ENCODE results near the gene TAF9B.
"Not testable (repeated sequence)": the region's sequence is repeated elsewhere in the genome, so short reads cannot be mapped to it uniquely, and the experiment has no call there.

The TAF9B gene, protein sequence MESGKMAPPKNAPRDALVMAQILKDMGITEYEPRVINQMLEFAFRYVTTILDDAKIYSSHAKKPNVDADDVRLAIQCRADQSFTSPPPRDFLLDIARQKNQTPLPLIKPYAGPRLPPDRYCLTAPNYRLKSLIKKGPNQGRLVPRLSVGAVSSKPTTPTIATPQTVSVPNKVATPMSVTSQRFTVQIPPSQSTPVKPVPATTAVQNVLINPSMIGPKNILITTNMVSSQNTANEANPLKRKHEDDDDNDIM

DNA sequence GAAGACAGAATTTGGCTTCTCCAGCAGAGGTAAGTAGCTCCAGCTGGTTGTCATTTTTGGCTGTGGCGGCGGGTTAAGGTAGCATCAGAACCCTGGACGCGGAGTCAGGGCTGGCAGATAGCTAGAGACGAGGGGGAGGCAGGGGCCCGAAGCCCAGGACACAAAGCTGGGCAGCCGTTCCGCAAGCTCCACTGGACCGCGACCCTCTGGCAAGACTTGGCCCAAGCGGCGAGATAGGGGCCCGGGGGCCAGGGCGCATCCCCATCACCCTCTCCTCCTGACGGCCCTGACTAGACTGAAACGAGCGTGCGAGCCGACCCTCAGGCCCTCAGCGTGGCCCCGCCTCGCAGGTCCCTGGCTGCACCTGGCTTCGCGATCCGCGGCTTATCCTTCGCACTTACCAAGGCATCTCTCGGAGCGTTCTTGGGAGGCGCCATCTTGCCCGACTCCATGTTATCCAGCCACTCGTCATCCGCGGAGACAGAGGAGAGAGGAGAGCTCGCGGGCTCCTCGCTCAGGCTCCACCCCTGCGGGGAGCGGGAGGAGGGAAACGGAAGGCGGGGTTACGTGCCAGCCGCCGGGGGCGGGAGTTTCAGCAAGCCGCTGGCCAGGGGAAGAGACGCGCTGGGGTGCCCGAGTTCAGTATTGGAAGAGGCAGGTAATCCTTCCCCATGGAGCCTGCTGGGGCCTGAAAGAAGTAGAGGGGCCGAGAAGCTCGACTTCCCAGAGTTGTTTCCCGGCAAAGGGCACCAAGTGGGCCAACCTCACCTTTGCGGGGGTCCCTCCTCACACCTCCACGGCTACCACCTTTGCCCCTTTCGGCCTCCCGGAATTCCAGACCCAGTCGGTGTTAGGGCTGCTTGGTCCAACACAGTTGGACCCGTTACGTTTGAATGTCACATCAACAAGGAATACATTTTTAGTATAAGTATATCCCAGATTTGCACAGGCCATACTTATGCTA, at the start of gene TAF9B:
TSS of gene TAF9B (minus strand) at position 491 of the 964 bp plus-strand sequence. CDS start at position 452, 39 bp downstream.
- peak; percentile 99 for FAIRE-seq
- peak; percentile 58 for DNase-seq (ENCODE audit: extremely low spot score, insufficient read length, low read depth)

DNA sequence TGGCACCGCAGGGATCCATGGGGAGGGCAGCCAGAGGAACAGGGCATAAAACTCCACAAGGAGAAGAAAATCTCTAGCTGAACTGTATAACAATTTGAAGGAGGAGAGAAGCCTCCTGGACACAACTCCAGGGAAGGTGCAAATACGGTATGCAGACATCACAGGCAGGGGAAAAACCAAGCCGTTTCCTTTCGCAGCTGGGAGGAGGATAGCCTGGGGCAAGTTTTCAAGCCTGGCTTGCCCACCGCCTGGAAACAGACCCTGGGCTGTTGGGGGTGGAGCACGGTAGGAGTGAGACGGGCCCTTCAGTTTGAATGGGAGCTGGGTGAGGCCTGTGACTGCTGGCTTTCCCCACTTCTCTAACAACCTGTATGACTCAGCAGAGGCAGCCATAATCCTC, 43.4 kb upstream of the TAF9B start:
- no peak for DNase-seq (ENCODE audit: extremely low spot score, insufficient read length, low read depth)
- no peak for FAIRE-seq

DNA sequence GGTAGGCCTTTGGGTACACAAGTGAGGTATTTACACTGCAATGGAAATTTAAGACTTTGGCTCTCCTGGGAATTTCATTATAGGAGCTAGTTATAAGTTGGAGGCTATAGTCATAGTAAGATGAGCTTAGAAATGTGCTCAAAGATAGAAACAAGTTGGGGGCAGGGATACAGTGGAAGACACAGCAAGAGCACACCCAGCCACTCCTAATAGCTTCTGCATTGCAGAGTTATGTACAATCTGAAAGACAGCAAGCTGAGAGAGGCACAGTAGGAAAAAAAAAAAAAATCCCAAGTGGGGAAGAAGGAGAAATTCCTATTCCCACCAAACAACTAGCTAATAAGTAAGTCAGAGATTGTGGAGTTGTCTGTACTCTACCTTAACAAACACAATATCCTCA, 41.9 kb upstream of the TAF9B start:
- DNase-seq (ENCODE audit: extremely low spot score, insufficient read length, low read depth) (no peak), FAIRE-seq (no peak)

DNA sequence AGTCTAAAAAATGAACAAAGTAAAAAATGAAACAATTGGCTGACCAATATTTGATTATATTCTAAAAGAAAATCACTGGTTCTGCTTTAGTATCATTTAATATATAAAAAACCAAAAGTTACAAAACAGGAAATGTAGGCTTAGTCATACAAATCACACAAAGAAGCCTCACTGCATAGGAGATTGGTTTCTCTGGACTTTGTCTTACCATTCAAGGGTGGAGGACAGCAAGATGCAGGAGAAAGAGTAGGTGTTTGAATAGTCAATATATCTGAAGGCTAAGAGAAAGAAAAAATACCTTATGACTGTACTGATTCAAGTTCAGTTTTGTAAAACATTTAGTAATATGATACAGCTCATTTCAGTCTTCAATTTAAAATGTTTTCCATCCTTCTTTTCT, 28.6 kb upstream of the TAF9B start:
- FAIRE-seq (no peak), DNase-seq (ENCODE audit: extremely low spot score, insufficient read length, low read depth) (no peak)

DNA sequence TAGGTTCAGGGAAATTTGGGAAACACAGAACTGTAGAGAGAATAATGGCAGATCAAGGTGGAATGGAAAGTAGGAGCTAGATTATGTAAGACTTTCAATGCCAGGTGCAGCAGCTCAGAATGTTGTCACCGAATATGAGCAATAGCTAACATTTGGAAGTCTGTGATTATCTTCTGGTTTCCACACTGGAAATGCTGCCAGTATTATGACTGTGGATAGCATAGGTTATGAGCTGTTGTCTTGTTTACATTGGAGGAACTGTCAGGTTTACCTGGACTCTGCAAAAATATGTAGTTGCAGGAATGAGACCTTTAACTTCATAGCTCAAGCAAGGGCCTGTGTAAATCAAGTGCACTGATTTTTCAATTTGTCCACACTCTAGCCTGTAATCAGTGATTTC, 26.0 kb upstream of the TAF9B start:
- FAIRE-seq (no peak), DNase-seq (ENCODE audit: extremely low spot score, insufficient read length, low read depth) (no peak)

DNA sequence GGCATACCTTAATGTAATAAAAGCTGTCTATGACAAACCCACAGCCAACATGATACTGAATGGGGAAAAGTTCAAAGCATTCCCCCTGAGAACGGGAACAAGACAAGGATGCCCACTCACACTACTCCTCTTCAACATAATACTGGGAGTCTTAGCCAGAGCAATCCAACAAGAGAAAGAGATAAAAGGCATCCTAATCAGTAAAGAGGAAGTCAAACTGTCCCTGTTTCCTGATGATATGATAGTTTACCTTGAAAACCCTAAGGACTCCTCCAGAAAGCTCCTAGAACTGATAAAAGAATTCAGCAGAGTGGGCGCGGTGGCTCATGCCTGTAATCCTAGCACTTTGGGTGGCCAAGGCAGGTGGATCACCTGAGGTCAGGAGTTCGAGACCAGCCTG, 23.7 kb upstream of the TAF9B start:
- DNase-seq (ENCODE audit: extremely low spot score, insufficient read length, low read depth); FAIRE-seq: not testable (repeated sequence)

DNA sequence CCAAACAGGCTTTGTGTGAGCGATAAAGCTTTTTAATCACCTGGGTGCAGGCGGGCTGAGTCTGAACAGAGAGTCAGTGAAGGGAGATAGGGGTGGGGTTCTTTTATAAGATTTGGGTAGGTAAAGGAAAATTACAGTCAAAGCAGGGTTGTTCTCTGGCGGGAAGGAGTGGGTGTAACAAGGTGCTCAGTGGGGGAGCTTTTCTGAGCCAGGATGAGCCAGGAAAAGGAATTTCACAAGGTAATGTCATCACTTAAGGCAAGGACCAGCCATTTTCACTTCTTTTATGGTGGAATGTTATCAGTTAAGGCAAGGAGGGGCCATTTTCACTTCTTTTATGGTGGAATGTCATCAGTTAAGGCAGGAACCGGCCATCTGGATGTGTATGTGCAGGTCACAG, 21.3 kb upstream of the TAF9B start:
- FAIRE-seq; DNase-seq (ENCODE audit: extremely low spot score, insufficient read length, low read depth): not testable (repeated sequence)

DNA sequence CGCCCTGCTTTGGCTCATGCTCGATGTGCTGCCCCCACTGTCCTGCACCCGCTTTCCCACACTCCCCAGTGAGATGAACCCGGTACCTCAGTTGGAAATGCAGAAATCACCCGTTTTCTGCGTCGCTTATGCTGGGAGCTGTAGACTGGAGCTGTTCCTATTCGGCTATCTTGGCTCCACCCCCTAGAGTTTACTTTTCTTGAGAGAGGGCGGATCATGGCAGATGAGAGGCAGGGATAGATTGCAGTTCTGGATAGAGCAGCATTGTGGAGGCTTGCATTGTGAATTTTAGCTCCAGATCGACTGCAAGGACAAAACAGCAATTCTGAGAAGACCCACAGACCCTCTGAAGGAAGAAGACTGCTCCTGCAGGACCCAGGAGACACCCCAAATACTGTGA, 18.4 kb upstream of the TAF9B start:
- not testable (repeated sequence) for FAIRE-seq; DNase-seq (ENCODE audit: extremely low spot score, insufficient read length, low read depth)

DNA sequence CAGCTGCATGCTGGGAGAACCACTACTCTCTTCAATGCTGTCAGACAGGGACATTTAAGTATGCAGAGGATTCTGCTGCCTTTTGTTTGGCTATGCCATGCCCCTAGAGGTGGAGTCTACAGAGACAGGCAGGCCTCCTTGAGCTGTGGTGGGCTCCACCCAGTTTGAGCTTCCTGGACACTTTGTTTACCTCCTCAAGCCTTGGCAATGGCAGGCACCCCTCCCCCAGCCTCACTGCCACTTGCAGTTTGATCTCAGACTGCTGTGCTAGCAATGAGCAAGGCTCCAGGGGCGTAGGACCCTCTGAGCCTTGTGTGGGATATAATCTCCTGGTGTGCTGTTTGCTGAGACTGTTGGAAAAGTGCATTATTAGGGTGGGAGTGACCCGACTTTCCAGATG, 17.9 kb upstream of the TAF9B start:
- not testable (repeated sequence) for DNase-seq (ENCODE audit: extremely low spot score, insufficient read length, low read depth); FAIRE-seq

DNA sequence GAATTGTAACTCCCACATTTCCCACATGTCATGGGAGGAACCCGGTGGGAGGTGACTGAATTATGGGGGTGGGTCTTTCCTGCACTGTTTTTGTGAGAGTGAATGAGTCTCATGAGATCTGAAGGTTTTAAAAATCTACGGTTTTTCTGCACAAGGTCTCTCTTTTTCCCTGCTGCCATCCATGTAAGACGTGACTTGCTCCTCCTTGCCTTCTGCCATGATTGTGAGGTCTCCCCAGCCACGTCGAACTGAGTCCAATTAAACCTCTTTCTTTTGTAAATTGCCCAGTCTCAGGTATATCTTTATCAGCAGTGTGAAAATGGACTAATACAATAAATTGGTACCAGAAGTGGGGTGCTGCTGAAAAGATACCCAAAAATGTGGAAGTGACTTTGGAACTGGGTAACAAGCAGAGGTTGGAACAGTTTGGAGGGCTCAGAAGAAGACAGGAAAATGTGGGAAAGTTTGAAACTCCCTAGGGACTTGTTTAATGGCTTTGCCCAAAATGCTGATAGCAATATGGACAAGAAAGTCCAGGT, 7.6 kb upstream of the TAF9B start:
- not testable (repeated sequence) for FAIRE-seq

DNA sequence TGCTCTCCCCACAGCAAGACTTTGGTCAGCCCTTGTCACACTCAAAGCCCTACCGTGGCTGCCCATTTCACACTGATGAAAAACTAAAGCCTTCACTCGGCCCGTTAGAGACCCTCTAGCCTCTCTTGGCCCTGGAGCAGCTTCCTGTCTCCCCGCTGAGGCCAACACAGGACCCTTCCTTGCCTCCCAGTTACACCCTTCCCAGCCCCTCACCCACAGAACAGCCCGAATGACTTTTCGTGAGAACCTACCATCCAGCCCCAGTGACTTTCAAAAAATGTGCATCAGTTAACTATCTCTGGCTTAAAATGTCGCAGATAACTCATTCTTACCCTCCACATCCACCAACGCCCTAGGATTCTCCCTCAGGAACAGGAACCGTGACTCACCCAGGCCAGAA, 756 bp upstream of the TAF9B start:
- FAIRE-seq (no peak), DNase-seq (ENCODE audit: extremely low spot score, insufficient read length, low read depth) (no peak)

More for the DNA sequence above, 7.6 kb upstream of the TAF9B start:
- DNase-seq (ENCODE audit: extremely low spot score, insufficient read length, low read depth), result not testable (repeated sequence)

DNA sequence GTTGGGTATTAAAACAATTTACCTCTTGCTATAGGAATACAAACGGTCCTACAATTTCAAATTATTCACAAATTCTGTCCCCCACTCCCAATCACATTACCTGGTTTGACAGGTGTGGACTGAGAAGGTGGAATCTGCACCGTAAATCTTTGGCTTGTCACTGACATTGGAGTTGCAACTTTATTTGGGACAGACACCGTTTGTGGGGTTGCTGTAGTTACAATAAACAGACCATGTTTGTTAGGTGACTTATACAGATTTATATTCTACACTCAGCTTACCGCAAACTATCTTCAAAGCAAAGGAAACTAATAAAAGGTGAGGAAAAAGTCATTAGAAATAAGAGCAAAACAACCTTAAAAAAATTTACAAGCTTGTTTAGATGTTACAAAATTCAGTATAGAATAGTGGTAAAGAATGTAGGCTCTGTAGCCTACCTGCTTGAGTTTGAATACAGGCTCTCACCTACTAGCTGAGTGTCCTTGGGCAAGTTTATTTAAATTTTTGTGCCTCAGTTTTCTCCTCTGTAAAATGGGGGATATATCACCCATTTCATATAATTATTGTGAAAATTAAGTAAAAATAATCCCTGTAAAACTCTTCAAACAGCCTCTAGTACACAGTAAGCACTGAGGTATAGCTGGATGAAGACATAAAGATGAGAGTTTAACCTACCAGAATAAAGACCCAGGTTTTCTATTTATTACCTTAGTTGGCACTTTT, 6.1 kb downstream of the TAF9B start:
- FAIRE-seq (no peak), DNase-seq (ENCODE audit: extremely low spot score, insufficient read length, low read depth) (no peak)

DNA sequence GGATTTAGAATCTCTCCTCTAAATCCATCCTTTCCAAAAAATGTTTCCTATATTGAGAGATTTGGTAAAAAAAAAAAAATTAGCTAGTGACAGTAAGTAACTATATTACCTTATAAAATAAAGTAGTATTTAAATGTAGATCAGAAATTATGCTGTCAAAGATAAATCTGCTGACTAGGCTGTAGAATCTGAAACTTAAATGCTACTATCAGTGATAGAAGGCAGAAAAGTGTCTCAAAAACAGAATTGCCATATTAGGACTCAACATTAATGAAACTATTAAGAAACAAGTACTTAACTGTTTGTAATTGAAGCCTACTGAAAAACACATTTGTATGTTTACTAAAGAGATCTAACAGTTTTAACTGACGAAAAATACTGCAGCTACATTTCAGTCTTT, 8.3 kb downstream of the TAF9B start:
- DNase-seq (ENCODE audit: extremely low spot score, insufficient read length, low read depth) (no peak), FAIRE-seq (no peak)

DNA sequence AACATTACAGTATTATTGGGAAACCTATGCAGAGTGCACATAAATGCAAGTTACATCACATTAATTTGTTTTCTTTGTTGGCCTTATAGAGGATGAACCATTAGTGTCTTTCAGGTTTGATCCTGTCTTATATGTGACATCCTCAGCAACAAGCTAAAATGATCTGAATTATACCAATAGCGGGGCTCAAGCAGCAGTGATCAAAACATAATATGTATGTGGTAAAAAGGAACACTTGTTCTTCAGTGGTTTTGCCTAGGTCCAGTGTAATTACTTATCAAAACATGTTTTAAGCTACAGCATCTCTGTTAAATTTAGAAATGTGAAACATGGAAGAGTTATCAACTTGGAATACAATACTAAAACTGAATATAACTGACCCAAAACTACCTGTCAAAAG, 9.1 kb downstream of the TAF9B start:
- FAIRE-seq (no peak), DNase-seq (ENCODE audit: extremely low spot score, insufficient read length, low read depth) (no peak)

DNA sequence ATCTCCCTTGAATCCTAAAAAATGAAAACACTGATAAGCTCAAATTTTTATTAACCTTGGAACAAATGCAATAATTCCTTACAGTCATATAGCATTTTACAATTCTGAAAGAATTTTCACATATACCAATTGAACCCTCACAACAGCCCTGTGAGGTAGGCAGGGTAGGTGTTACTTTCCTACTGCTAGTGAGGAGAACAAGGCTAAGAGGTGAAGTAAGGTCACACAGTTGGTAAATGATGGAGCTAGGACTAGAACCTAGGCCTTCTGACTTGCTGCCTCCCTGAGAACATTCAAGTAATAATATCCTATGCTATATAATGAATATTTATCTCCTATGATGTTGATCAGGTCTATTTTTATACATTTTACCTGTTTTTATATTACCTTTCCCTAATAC, 9.7 kb downstream of the TAF9B start:
- FAIRE-seq (no peak), DNase-seq (ENCODE audit: extremely low spot score, insufficient read length, low read depth) (no peak)

DNA sequence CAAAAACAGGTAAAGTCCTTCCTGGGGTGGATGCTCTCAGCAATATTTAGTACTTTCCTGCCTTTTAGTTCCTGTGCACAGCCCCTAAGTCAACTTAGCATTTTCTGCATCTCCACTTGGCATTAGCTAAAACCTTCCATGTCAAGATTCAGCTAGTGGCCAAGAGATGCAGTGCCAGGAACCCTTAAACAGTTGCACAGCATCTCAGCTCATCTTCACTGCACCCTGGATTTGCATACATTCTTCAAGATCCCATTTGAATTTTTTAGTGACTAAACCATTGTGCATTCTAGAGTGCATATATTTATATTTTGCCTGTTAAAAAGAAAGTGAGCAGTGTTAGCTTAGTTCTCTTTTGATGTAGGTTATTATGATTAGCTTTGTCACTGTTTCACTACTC, 13.7 kb downstream of the TAF9B start:
- FAIRE-seq; DNase-seq (ENCODE audit: extremely low spot score, insufficient read length, low read depth): not testable (repeated sequence)

DNA sequence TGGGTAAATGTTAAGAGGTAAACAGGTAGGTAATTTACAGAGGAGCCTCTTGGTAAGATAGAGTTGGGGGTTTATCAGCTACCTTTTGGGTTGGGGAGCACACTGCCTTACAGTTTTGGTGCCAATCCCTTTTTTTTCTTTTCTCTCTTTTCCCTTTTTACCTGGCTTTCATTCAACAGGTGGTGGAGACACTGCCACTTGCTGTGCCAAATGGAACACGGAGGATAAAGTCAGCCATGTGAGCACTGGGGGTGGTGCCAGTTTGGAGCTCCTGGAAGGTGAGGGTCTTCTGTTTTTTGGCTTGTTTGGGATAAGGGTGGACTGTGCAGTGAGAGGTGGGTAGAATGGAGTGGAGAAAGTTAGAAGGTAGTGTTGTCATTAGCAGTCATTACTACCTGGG, 14.3 kb downstream of the TAF9B start:
- no peak for FAIRE-seq

DNA sequence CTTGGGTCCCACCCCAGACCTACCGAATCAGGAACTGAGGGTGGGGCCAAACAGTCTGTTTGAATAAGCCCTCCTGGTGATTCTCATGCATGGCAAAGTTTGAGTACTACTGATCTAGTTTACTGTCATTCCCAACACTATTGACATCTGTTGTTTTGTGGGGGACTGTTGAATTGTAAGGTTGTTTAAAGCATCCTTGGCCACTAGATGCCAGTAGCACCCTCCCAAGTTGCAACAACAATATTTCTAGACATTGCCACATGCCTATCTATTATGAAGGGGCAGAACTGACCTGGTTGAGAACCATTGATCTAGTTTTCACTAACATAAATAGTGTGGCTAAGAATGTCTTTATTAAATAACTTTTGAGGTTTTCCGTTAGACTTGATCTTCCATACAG, 15.1 kb downstream of the TAF9B start:
- FAIRE-seq (peak; percentile 60), DNase-seq (ENCODE audit: extremely low spot score, insufficient read length, low read depth) (no peak)

More for the DNA sequence above, 14.3 kb downstream of the TAF9B start:
- no peak for DNase-seq (ENCODE audit: extremely low spot score, insufficient read length, low read depth)

DNA sequence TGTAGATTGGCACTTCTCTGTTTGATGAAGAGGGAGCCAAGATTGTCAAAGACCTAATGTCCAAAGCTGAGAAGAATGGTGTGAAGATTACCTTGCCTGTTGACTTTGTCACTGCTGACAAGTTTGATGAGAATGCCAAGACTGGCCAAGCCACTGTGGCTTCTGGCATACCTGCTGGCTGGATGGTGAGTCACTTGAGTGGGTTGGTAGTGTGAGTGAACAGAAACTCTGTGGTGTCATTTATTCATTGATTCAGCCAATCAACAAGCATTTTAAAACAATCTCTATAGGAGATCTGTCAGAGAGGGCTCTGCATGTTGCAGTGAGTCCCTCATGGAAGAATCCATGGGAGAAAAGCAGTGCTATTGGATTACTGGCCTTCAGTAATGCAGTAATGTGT, 16.3 kb downstream of the TAF9B start:
- no peak for FAIRE-seq
- DNase-seq (ENCODE audit: extremely low spot score, insufficient read length, low read depth), result no peak

DNA sequence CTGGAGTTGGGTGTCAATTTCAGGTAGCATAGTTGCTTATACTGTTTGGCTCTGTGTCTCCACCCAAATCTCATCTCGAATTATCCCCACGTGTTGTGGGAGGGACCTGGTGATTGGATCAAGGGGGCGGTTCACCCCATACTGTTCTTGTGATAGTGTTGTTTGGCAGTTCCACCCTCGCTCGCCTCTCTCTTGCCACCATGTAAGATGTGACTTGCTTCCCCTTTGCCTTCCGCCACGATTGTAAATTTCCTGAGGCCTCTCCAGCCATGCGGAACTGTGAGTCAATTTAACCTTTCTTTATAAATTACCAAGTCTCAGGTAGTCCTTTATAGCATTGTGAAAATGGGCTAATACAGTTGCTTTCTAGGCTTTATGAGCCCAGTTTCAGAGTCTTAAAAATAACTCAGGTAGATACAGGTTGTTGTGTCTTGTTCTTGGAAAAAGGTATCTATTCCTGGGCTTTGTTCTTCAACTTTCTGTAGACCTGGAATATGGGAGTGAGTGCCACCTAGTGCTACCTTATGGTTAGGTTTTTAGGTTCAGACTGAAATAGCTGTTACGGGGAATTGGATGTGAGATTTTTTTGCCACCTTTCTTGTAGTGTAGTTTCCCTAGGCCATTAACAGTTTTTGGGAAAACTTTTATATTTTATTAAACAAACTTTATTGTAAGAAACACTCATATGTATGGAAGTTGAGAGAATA, 19.8 kb downstream of the TAF9B start:
- DNase-seq (ENCODE audit: extremely low spot score, insufficient read length, low read depth) (no peak), FAIRE-seq (peak; percentile 87)

All from GM18507 (cell line).